GM12801 (cell line): Measurements from ENCODE around the gene MRTFA.

Experiments
- CTCF ChIP-seq: IDR thresholded peaks from one replicate; pipeline ENCODE4 v1.5.1; 2011; ENCODE audit warnings: control low read depth; ENCODE audit not compliant: insufficient read length; ENCODE audit errors: extremely low read depth

Gene MRTFA

GRCh38 chr22:40631925-40632324, 4.6 kb downstream of the MRTFA start:
- TF ChIP-seq CTCF: no peak

- TF ChIP-seq CTCF: no peak
Observed at GRCh38 chr22:40628354-40629042, 8.0 kb downstream of the MRTFA start.

GRCh38 chr22:40627612-40628011, 8.9 kb downstream of the MRTFA start:
- no peak for TF ChIP-seq CTCF

GRCh38 chr22:40626851-40627250, 9.7 kb downstream of the MRTFA start:
- no peak for TF ChIP-seq CTCF

- TF ChIP-seq CTCF: no peak
Observed at GRCh38 chr22:40624770-40625169, 11.7 kb downstream of the MRTFA start.

GRCh38 chr22:40621309-40622151, 15.0 kb downstream of the MRTFA start:
- TF ChIP-seq CTCF: no peak

GRCh38 chr22:40620464-40621046, 16.0 kb downstream of the MRTFA start:
- no peak for TF ChIP-seq CTCF
